ENCODE measurements around the gene PDE3A.

GRCh38 chr12:20366776-20367409 lies 1.4 kb upstream of the PDE3A start:
- TF ChIP-seq CTCF (IDR thresholded peaks at IDR 0.05) = no peak
- TF ChIP-seq POLR2A (IDR thresholded peaks at IDR 0.05) = no peak
- no peak for TF ChIP-seq EP300 (IDR thresholded peaks at IDR 0.05; ENCODE audit: low read depth)
- TF ChIP-seq POLR2AphosphoS5 (IDR thresholded peaks at IDR 0.05) = no peak

All from transverse colon (tissue), 4 donors.